Endothelial cell of umbilical vein (primary cell): ENCODE results near the gene SLC25A44. TPM values are rescaled to one million over a fixed set of nuclear protein-coding genes. Genes with fewer than 3 reads are reported as not detected.
A peak's percentile ranks its signal among the peaks of the same experiment; 100 is the strongest.

Source experiments
- BruUV-seq: library from RNA; stranded (reverse); fragments of 400-500 nt; replicated peaks from 2 replicates; lab custom pipeline; 2021; lab: Mats Ljungman, UMichigan
- CTCF ChIA-PET: fragments of 300-600, 350-600 bp; sonication (Branson Sonifier 250); formaldehyde crosslinking; loops from one replicate; lab custom pipeline; 2021; ENCODE audit warnings: antibody characterized with exemption, inconsistent platforms; lab: Charles Lee
- POLR2A ChIA-PET: fragments of 300-600, 350-600 bp; sonication (Branson Sonifier 250); formaldehyde crosslinking; loops from one replicate; lab custom pipeline; 2021; ENCODE audit warnings: antibody characterized with exemption, inconsistent platforms; lab: Charles Lee
- DNase-seq: peaks from one replicate; pipeline ENCODE4 v3.0.0-alpha.2; 2011; ENCODE audit warnings: low read depth, low spot score
- FAIRE-seq: peaks from 2 replicates; lab custom pipeline; 2011; peaks lifted over from hg19 to GRCh38; lab: Jason Lieb, UNC
- H2AFZ ChIP-seq: 2 replicates; pipeline ENCODE4 v1.6.0; 2012; ENCODE audit warnings: low read depth, low read length, control low read depth, inconsistent platforms
- H3K27ac ChIP-seq: 2 replicates; pipeline ENCODE4 v1.5.1; 2011; ENCODE audit warnings: low read depth, mild to moderate bottlenecking, control low read depth, low read length, moderate library complexity; ENCODE audit not compliant: insufficient read depth
- H3K27me3 ChIP-seq, 2 experiments: 2 replicates each; pipeline versions ENCODE4 v1.6.0 to v1.6.1; 2011; ENCODE audit warnings: low read length in 2 of 2, mixed read lengths in 1 of 2; ENCODE audit not compliant: control insufficient read depth in 2 of 2, insufficient read depth in 2 of 2
- H3K36me3 ChIP-seq, 2 experiments: 2 replicates in 1 of 2; 3 replicates in 1 of 2; pipeline ENCODE4 v1.5.1; 2011; ENCODE audit warnings: low read length in 2 of 2, mild to moderate bottlenecking in 1 of 2, moderate library complexity in 1 of 2; ENCODE audit not compliant: control insufficient read depth in 2 of 2, insufficient read depth in 2 of 2; ENCODE audit errors: extremely low read depth in 1 of 2
- H3K4me1 ChIP-seq: 3 replicates; pipeline ENCODE4 v1.5.1; 2011; ENCODE audit warnings: mild to moderate bottlenecking, low read length; ENCODE audit not compliant: control insufficient read depth, insufficient read depth; ENCODE audit errors: extremely low read depth
- H3K4me2 ChIP-seq: 2 replicates; pipeline ENCODE4 v1.6.1; 2011; ENCODE audit warnings: low read length, control low read depth, mixed read lengths; ENCODE audit not compliant: insufficient read depth
- H3K4me3 ChIP-seq, 3 experiments: fragments of 200-600 bp in 1 of 3; sonication (generic), shearing (Covaris generic) in 1 of 3; replicated peaks in 1 of 3; 2 replicates each; pipeline ENCODE4 v1.5.1; 2011 to 2016; ENCODE audit warnings: control low read depth in 3 of 3, low read length in 3 of 3, mild to moderate bottlenecking in 2 of 3, inconsistent platforms in 1 of 3, low read depth in 1 of 3, moderate library complexity in 1 of 3; ENCODE audit not compliant: insufficient read depth in 1 of 3
- H3K79me2 ChIP-seq: 2 replicates; pipeline ENCODE4 v1.6.0; 2012; ENCODE audit warnings: low read length, inconsistent platforms; ENCODE audit not compliant: control insufficient read depth, insufficient read depth
- H3K9ac ChIP-seq: replicated peaks from 2 replicates; pipeline ENCODE3; 2011; ENCODE audit warnings: low read length, control low read depth; ENCODE audit not compliant: insufficient read depth; ENCODE audit errors: extremely low read depth
- H3K9me1 ChIP-seq: replicated peaks from 3 replicates; pipeline ENCODE4 v1.6.0; 2011; ENCODE audit warnings: mild to moderate bottlenecking, low read length; ENCODE audit not compliant: control insufficient read depth, insufficient read depth; ENCODE audit errors: extremely low read depth
- H3K9me3 ChIP-seq: replicated peaks from 2 replicates; pipeline ENCODE4 v1.5.1; 2012; ENCODE audit warnings: low read length, inconsistent platforms; ENCODE audit not compliant: control insufficient read depth, insufficient read depth
- H4K20me1 ChIP-seq: replicated peaks from 2 replicates; pipeline ENCODE3; 2011; ENCODE audit warnings: mild to moderate bottlenecking, low read length; ENCODE audit not compliant: control insufficient read depth, insufficient read depth; ENCODE audit errors: extremely low read depth
- CTCF ChIP-seq, 2 donors: IDR thresholded peaks; 1 replicate in 1 of 2; 2 replicates in 1 of 2; pipeline ENCODE4 v1.5.1; 2011; ENCODE audit warnings: low read length in 2 of 2, mild to moderate bottlenecking in 2 of 2, moderate library complexity in 2 of 2, control low read depth in 1 of 2, inconsistent platforms in 1 of 2, low read depth in 1 of 2; ENCODE audit not compliant: insufficient read depth in 1 of 2; ENCODE audit errors: extremely low read depth in 1 of 2
- POLR2AphosphoS5 ChIP-seq: IDR thresholded peaks from 2 replicates; pipeline ENCODE4 v1.6.1; 2012; ENCODE audit warnings: low read depth, mild to moderate bottlenecking, control low read depth, low read length, moderate library complexity; ENCODE audit not compliant: insufficient read depth
- dilution Hi-C: fragments of 300-500 bp; cut with MboI; formaldehyde crosslinking; loops from one replicate; pipeline ENCODE4 v1.15.0; 2019; ENCODE audit warnings: low sequenced_read_pairs; ENCODE audit not compliant: extremely low pct_ligation_motif_present
- intact Hi-C: fragments of 100-400 bp; cut with micrococcal nuclease; formaldehyde crosslinking; loops from one replicate; pipeline ENCODE4 v1.10.0; 2022
- polyA plus RNA-seq, 4 experiments: library from polyadenylated mRNA; depleted of rRNA in 3 of 4; stranded (reverse) in 3 of 4; unstranded in 1 of 4; fragments of >200 nt; gene quantifications; 2 replicates each; pipeline versions ENCODE4 v1.2.1 to v1.2.3, GENCODE V29; 2011 to 2012; ENCODE audit warnings: missing spikeins in 1 of 4
- total RNA-seq: library from RNA; stranded (reverse); gene quantifications from 2 replicates; pipeline ENCODE4 v1.2.3, GENCODE V29; 2021

Gene SLC25A44
- total and polyA plus RNA-seq, 2 donors (not counting 3 experiments of a cell fraction or from before 2014, with no cell fraction given), result 24.0 to 30.6 TPM

- H3K4me1 ChIP-seq, result peaks cover 6% of the 10 kb centered on the region
- no TSS peak for BruUV-seq
- no peaks in the 10 kb centered on the region for H4K20me1 ChIP-seq
- dilution Hi-C loops (no loop called here), intact Hi-C loops (loop anchor here (5.0 kb wide), 1 partner anchor 110 kb away; no protein-coding TSS in a partner anchor)
- H3K9ac ChIP-seq, result peak overlapping the region; percentile 99
- H3K9me3 ChIP-seq, result no peaks in the 10 kb centered on the region
- peaks cover 0 to 15% of the 10 kb centered on the region in 2 experiments for H3K36me3 ChIP-seq
- H3K27ac ChIP-seq, result peak overlapping the region; percentile 97
- H2AFZ ChIP-seq, result peak overlapping the region; percentile 1
- peak overlapping the region; percentile 89 for H3K4me2 ChIP-seq
- FAIRE-seq (no peak), DNase-seq (no peak)
- no peaks in the 10 kb centered on the region for H3K27me3 ChIP-seq
- ChIA-PET POLR2A (interaction anchor here (1.0 to 1.6 kb wide), 3 partner anchors 11 to 65 kb away, joined by 3 to 10 read pairs (median 3); no protein-coding TSS in a partner anchor), CTCF (interaction anchor here (1.0 to 4.6 kb wide), 9 partner anchors 11 to 108 kb away, joined by 3 to 43 read pairs (median 4); partner anchors contain the start of genes SLC25A44 and SMG5)
- TF ChIP-seq CTCF (IDR thresholded peaks at IDR 0.05; ENCODE audit: extremely low read depth in 1 of 2, insufficient read depth in 1 of 2, low read depth in 1 of 2, low read length in 2 of 2), result no peak
- no peak for TF ChIP-seq POLR2AphosphoS5
- H3K9me1 ChIP-seq, result no peaks in the 10 kb centered on the region
- peaks cover 6% of the 10 kb centered on the region for H3K79me2 ChIP-seq
- H3K4me3 ChIP-seq, result peak overlapping the region in 1 of 3 experiments; percentile 79
Measured at GRCh38 chr1:156212130-156212529, 18.2 kb downstream of the SLC25A44 start.
